Measurements from ENCODE around the gene GRIK4. TPM values are rescaled to one million over a fixed set of nuclear protein-coding genes. Genes with fewer than 3 reads are reported as not detected.

GRIK4 gene
- total RNA-seq, 2 experiments from 2014 or later, result not detected

- Mint-ChIP-seq H3K36me3 (ENCODE audit: low read depth) (no peaks in the 10 kb centered on the region), H3K9me3 (no peaks in the 10 kb centered on the region), H3K4me1 (ENCODE audit: low read depth) (no peaks in the 10 kb centered on the region), H3K27ac (no peak overlapping the region), H3K4me3 (no peak overlapping the region), H3K27me3 (peaks cover 18% of the 10 kb centered on the region)
- H3K27ac ChIP-seq (ENCODE audit: low read depth in 1 of 2, low read length in 2 of 2), result no peak overlapping the region
- POLR2A ChIA-PET, result no interaction called here
- DNase-seq, result no peak
- no peaks in the 10 kb centered on the region for H3K4me1 ChIP-seq (ENCODE audit: insufficient read depth, low read length)
- CTCF ChIA-PET, result no interaction called here
- no peak for ATAC-seq (ENCODE audit: poor library complexity)
- TF ChIP-seq, protein P1, sequence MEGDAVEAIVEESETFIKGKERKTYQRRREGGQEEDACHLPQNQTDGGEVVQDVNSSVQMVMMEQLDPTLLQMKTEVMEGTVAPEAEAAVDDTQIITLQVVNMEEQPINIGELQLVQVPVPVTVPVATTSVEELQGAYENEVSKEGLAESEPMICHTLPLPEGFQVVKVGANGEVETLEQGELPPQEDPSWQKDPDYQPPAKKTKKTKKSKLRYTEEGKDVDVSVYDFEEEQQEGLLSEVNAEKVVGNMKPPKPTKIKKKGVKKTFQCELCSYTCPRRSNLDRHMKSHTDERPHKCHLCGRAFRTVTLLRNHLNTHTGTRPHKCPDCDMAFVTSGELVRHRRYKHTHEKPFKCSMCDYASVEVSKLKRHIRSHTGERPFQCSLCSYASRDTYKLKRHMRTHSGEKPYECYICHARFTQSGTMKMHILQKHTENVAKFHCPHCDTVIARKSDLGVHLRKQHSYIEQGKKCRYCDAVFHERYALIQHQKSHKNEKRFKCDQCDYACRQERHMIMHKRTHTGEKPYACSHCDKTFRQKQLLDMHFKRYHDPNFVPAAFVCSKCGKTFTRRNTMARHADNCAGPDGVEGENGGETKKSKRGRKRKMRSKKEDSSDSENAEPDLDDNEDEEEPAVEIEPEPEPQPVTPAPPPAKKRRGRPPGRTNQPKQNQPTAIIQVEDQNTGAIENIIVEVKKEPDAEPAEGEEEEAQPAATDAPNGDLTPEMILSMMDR (IDR thresholded peaks at IDR 0.05), result no peak
- H3K9me3 ChIP-seq (ENCODE audit: control insufficient read depth in 1 of 2, insufficient read depth in 1 of 2, low read length in 2 of 2), result no peaks in the 10 kb centered on the region
- intact Hi-C loops (cut with DNase I, micrococcal nuclease), result no loop called here
- peaks cover 7% of the 10 kb centered on the region in 2 experiments for H3K27me3 ChIP-seq (ENCODE audit: control insufficient read depth in 1 of 2, insufficient read depth in 2 of 2, low read length in 2 of 2)
- H3K4me3 ChIP-seq (ENCODE audit: low read length), result no peak overlapping the region
- H3K36me3 ChIP-seq (ENCODE audit: insufficient read depth, low read length), result no peaks in the 10 kb centered on the region
Observed at GRCh38 chr11:120793806-120794479, 282.4 kb downstream of the GRIK4 start.

- Mint-ChIP-seq H3K4me1 (ENCODE audit: low read depth) (no peaks in the 10 kb centered on the region), H3K27me3 (peaks cover 18% of the 10 kb centered on the region), H3K9me3 (no peaks in the 10 kb centered on the region), H3K36me3 (ENCODE audit: low read depth) (no peaks in the 10 kb centered on the region), H3K27ac (no peak overlapping the region), H3K4me3 (no peak overlapping the region)
- intact Hi-C loops (cut with DNase I, micrococcal nuclease), result no loop called here
- ChIA-PET POLR2A (no interaction called here), CTCF (no interaction called here)
- Histone ChIP-seq H3K4me3 (ENCODE audit: low read length) (no peak overlapping the region), H3K27me3 (ENCODE audit: control insufficient read depth in 1 of 2, insufficient read depth in 2 of 2, low read length in 2 of 2) (peaks cover 7% of the 10 kb centered on the region in 2 experiments), H3K9me3 (ENCODE audit: control insufficient read depth in 1 of 2, insufficient read depth in 1 of 2, low read length in 2 of 2) (no peaks in the 10 kb centered on the region), H3K36me3 (ENCODE audit: insufficient read depth, low read length) (no peaks in the 10 kb centered on the region), H3K4me1 (ENCODE audit: insufficient read depth, low read length) (no peaks in the 10 kb centered on the region), H3K27ac (ENCODE audit: low read depth in 1 of 2, low read length in 2 of 2) (no peak overlapping the region)
- TF ChIP-seq, protein P1 (IDR thresholded peaks at IDR 0.05), result no peak
- ATAC-seq (ENCODE audit: poor library complexity), result no peak
- DNase-seq, result no peak
Observed at GRCh38 chr11:120794748-120795147, 283.2 kb downstream of the GRIK4 start.

DNA sequence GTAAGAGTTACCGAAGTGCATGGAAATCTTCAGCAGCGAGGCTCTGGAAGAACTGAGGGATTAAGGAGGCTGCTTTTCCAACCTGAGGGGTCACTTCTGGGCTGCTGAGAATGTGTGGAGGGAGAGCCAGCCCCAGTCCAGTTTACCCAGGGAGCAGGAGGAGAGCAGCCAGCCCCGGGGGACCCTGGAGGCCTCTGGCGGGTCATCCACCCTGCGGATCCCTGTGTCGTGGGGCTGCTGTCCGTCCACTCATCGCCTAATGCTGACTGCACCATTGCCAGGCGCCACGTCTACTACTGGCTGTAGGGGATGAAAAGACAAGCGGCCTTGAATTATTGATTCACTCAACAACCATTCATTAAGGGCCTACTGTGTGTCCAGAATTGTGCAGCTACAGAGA lies 283.6 kb downstream of the GRIK4 start:
- Mint-ChIP-seq H3K27me3 (peaks cover 18% of the 10 kb centered on the region), H3K27ac (no peak overlapping the region), H3K4me3 (no peak overlapping the region), H3K36me3 (ENCODE audit: low read depth) (no peaks in the 10 kb centered on the region), H3K4me1 (ENCODE audit: low read depth) (no peaks in the 10 kb centered on the region), H3K9me3 (no peaks in the 10 kb centered on the region)
- ChIA-PET CTCF (no interaction called here), POLR2A (no interaction called here)
- DNase-seq (no peak), ATAC-seq (ENCODE audit: poor library complexity) (no peak)
- Histone ChIP-seq H3K27ac (ENCODE audit: low read depth in 1 of 2, low read length in 2 of 2) (no peak overlapping the region), H3K4me3 (ENCODE audit: low read length) (no peak overlapping the region), H3K4me1 (ENCODE audit: insufficient read depth, low read length) (no peaks in the 10 kb centered on the region), H3K9me3 (ENCODE audit: control insufficient read depth in 1 of 2, insufficient read depth in 1 of 2, low read length in 2 of 2) (no peaks in the 10 kb centered on the region), H3K27me3 (ENCODE audit: control insufficient read depth in 1 of 2, insufficient read depth in 2 of 2, low read length in 2 of 2) (peaks cover 7% of the 10 kb centered on the region in 2 experiments), H3K36me3 (ENCODE audit: insufficient read depth, low read length) (no peaks in the 10 kb centered on the region)
- intact Hi-C loops (cut with DNase I, micrococcal nuclease), result no loop called here
- TF ChIP-seq, protein P1 (IDR thresholded peaks at IDR 0.05), result no peak

All from CD4-positive, alpha-beta T cell (primary cell).